Common myeloid progenitor, CD34-positive (primary cell): ENCODE measurements around the gene PRR20B.
"Not testable (repeated sequence)": the region's sequence is repeated elsewhere in the genome, so short reads cannot be mapped to it uniquely, and the experiment has no call there.

Experiments
- CTCF ChIA-PET: fragments of 350-600 bp; sonication (Branson Sonifier 250); formaldehyde crosslinking; loops from one replicate; lab custom pipeline; 2021; ENCODE audit warnings: antibody characterized with exemption; lab: Charles Lee
- POLR2A ChIA-PET: fragments of 350-600 bp; sonication (Branson Sonifier 250); formaldehyde crosslinking; loops from one replicate; lab custom pipeline; 2021; ENCODE audit warnings: antibody characterized with exemption; lab: Charles Lee
- DNase-seq, 3 donors: peaks; one replicate each; pipeline versions ENCODE4 v3.0.0 to v3.0.0-alpha.2; 2013
- H3K27ac ChIP-seq, 2 experiments: 1 replicate in 1 of 2; 2 replicates in 1 of 2; pipeline ENCODE4 v1.7.0; 2013; ENCODE audit warnings: inconsistent platforms in 2 of 2, low read length in 2 of 2, mild to moderate bottlenecking in 2 of 2, low read depth in 1 of 2, moderate library complexity in 1 of 2; ENCODE audit not compliant: severe bottlenecking in 2 of 2, insufficient read depth in 1 of 2, poor library complexity in 1 of 2
- H3K27me3 ChIP-seq, 5 experiments: replicated peaks in 2 of 5; 1 replicate in 3 of 5; 2 replicates in 2 of 5; pipeline versions ENCODE4 v1.6.1 to v1.7.0; 2013; ENCODE audit warnings: low read length in 4 of 5, mild to moderate bottlenecking in 2 of 5, moderate library complexity in 2 of 5, inconsistent platforms in 1 of 5; ENCODE audit not compliant: insufficient read depth in 5 of 5, control insufficient read depth in 4 of 5
- H3K36me3 ChIP-seq, 4 experiments: 1 replicate in 2 of 4; 2 replicates in 2 of 4; pipeline versions ENCODE4 v1.6.1 to v1.7.0; 2013; ENCODE audit warnings: low read length in 3 of 4, control low read depth in 1 of 4, mild to moderate bottlenecking in 1 of 4; ENCODE audit not compliant: control insufficient read depth in 4 of 4, insufficient read depth in 4 of 4
- H3K4me1 ChIP-seq, 4 experiments: 1 replicate in 3 of 4; 2 replicates in 1 of 4; pipeline versions ENCODE4 v1.6.1 to v1.7.1; 2013; ENCODE audit warnings: low read length in 3 of 4, mild to moderate bottlenecking in 3 of 4, control low read depth in 1 of 4, inconsistent platforms in 1 of 4, moderate library complexity in 1 of 4; ENCODE audit not compliant: control insufficient read depth in 4 of 4, insufficient read depth in 4 of 4; ENCODE audit errors: control extremely low read depth in 1 of 4
- H3K4me3 ChIP-seq, 7 experiments: 1 replicate in 4 of 7; 2 replicates in 3 of 7; pipeline versions ENCODE4 v1.5.1 to v1.7.0; 2013; ENCODE audit warnings: mild to moderate bottlenecking in 7 of 7, low read length in 6 of 7, moderate library complexity in 6 of 7, inconsistent platforms in 2 of 7, low read depth in 2 of 7, control low read depth in 1 of 7; ENCODE audit not compliant: insufficient read depth in 4 of 7, control insufficient read depth in 1 of 7; ENCODE audit errors: extremely low read depth in 1 of 7
- H3K9me3 ChIP-seq, 5 experiments: 1 replicate in 4 of 5; 2 replicates in 1 of 5; pipeline versions ENCODE4 v1.6.1 to v1.7.1; 2013; ENCODE audit warnings: low read length in 4 of 5, mild to moderate bottlenecking in 2 of 5, inconsistent platforms in 1 of 5, low read depth in 1 of 5, moderate library complexity in 1 of 5; ENCODE audit not compliant: control insufficient read depth in 4 of 5, insufficient read depth in 2 of 5; ENCODE audit errors: control extremely low read depth in 1 of 5
- WGBS: methylation state at CpG from one replicate; pipeline ENCODE4 v1.1.5; 2013; ENCODE audit not compliant: insufficient coverage; 5-methylcytosine and 5-hydroxymethylcytosine counted together

PRR20B gene

GRCh38 chr13:57139781-57140180 lies 7.5 kb upstream of the PRR20B start:
- H3K27ac ChIP-seq, H3K9me3 ChIP-seq, POLR2A ChIA-PET, CTCF ChIA-PET, H3K27me3 ChIP-seq, H3K4me1 ChIP-seq, H3K4me3 ChIP-seq, DNase-seq, H3K36me3 ChIP-seq: not testable (repeated sequence)
- WGBS = no CpG with 5 or more reads among the region's 18 CpGs

DNA sequence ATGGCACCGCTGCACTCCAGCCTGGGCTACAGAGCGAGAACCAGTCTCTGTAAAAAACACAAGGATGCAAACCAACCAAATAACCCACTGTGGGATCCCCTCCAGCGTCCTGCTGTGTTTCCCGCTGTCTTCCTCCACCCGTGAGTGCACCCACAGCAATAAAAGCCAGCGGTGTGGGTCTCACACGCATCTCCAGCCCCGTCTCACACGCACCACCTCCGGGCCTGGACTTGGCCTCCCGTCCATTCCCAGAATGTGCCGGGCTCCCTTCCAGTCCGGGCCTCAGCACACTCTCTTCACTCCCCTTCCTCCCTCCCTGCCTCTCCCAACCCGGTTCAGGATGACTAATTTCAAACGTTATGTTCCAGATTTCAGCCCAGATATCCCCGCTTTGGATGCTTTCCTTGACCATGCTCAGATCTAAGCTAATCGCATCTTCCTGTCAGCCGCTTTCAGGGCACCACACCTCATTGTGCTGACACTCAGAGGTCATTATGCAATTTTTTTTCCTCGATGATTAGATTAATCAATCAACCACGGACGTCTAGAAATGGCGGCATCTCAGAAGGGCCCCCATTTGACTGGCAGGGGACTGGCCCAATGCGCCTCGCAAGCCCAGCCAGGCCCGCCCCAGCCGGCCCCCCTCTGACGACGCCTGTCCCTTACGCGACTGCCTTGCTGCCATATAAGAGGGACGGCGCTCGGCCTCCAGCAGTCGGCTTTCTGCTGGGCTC lies 6.9 kb upstream of the PRR20B start, which contains the start of gene PRR20A:
PRR20A (plus strand) TSS at position 684 of the 734 bp plus-strand sequence. CDS start 387 bp downstream, outside the sequence.
- DNase-seq, H3K27ac ChIP-seq, CTCF ChIA-PET, POLR2A ChIA-PET, H3K4me1 ChIP-seq, H3K27me3 ChIP-seq, H3K36me3 ChIP-seq, H3K9me3 ChIP-seq, H3K4me3 ChIP-seq: not testable (repeated sequence)
- WGBS = no CpG with 5 or more reads among the region's 34 CpGs

GRCh38 chr13:57148106-57148505 lies 818 bp downstream of the PRR20B start:
- H3K4me3 ChIP-seq, H3K4me1 ChIP-seq, DNase-seq, CTCF ChIA-PET, H3K27me3 ChIP-seq, H3K9me3 ChIP-seq, H3K27ac ChIP-seq, H3K36me3 ChIP-seq, POLR2A ChIA-PET: not testable (repeated sequence)
- 97% methylated on average over 5 of the region's 14 CpGs for WGBS

- POLR2A ChIA-PET, H3K27ac ChIP-seq, H3K4me1 ChIP-seq, H3K9me3 ChIP-seq, DNase-seq, CTCF ChIA-PET, H3K36me3 ChIP-seq, H3K4me3 ChIP-seq, H3K27me3 ChIP-seq: not testable (repeated sequence)
- WGBS = no CpG with 5 or more reads among the region's 22 CpGs
Observed at GRCh38 chr13:57153761-57154160, 6.5 kb downstream of the PRR20B start, which contains the start of gene PRR20C. TSS of gene PRR20C (plus strand) at chr13:57154061. CDS start at chr13:57154448, 387 bp downstream.

GRCh38 chr13:57160332-57160731 lies 13.0 kb downstream of the PRR20B start, which contains the start of gene PRR20D:
TSS of gene PRR20D (plus strand) at chr13:57160632. CDS start at chr13:57161019, 387 bp downstream.
- WGBS = no CpG with 5 or more reads among the region's 22 CpGs
- H3K27ac ChIP-seq, POLR2A ChIA-PET, H3K9me3 ChIP-seq, H3K4me1 ChIP-seq, H3K36me3 ChIP-seq, DNase-seq, H3K27me3 ChIP-seq, H3K4me3 ChIP-seq, CTCF ChIA-PET: not testable (repeated sequence)

GRCh38 chr13:57166897-57167296 lies 19.6 kb downstream of the PRR20B start, which contains the start of gene PRR20E:
TSS of gene PRR20E (plus strand) at chr13:57167197. CDS start at chr13:57167584, 387 bp downstream.
- CTCF ChIA-PET, H3K27me3 ChIP-seq, H3K4me3 ChIP-seq, H3K36me3 ChIP-seq, H3K4me1 ChIP-seq, H3K27ac ChIP-seq, H3K9me3 ChIP-seq, POLR2A ChIA-PET, DNase-seq: not testable (repeated sequence)
- WGBS = no CpG with 5 or more reads among the region's 22 CpGs

DNA sequence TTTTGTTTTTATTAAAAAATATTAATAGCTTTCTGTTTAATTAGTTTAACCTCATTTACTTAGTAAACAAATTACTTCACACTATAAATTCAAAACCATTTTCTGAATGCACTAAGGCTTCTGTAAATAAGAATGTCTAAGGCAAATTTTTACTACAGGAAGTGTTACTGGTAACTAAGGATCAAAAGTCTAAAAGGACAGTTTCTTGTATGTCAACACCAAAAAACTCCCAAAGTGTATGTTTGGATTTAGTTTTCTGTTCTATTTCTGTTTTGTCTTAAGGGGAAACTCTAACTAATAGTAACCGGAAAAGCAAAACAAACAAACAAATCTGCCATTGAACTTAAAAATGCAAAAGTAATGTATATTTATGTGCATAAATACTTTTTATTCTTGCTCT lies 44.4 kb downstream of the PRR20B start:
- H3K9me3 ChIP-seq = no peaks in the 10 kb centered on the region
- no peak overlapping the region for H3K4me3 ChIP-seq
- no peaks in the 10 kb centered on the region for H3K4me1 ChIP-seq
- H3K36me3 ChIP-seq = no peaks in the 10 kb centered on the region
- WGBS = no CpG with 5 or more reads among the region's 1 CpG
- no peak overlapping the region for H3K27ac ChIP-seq
- ChIA-PET POLR2A (no interaction called here), CTCF (no interaction called here)
- no peaks in the 10 kb centered on the region for H3K27me3 ChIP-seq
- DNase-seq = no peak
